Spleen (tissue), 7 donors: ENCODE data around the gene ZNF490.

Experiments used
- CTCF ChIP-seq, 11 experiments: fragments of 200-600 bp in 7 of 11; fragments of 450-650 bp in 4 of 11; sonication (generic) in 4 of 11; IDR thresholded peaks in 8 of 11; conservative IDR thresholded peaks in 3 of 11; 1 replicate in 7 of 11; 2 replicates in 4 of 11; pipeline versions ENCODE4 v1.4.0 to v1.8.0; 2016 to 2021; ENCODE audit warnings: antibody characterized with exemption in 11 of 11, inconsistent platforms in 4 of 11, mild to moderate bottlenecking in 1 of 11
- POLR2A ChIP-seq, 3 donors: fragments of 450-650 bp; IDR thresholded peaks; one replicate each; pipeline ENCODE4 v1.5.1; 2017; ENCODE audit warnings: antibody characterized with exemption in 3 of 3, mild to moderate bottlenecking in 1 of 3
- donor health status: DM: no; HTN: no; CAD: no; lungs with moderate emphysema.
- donor health status: DM: no; HTN: no; CAD: no.
- donor health status: DM: no; HTN: no; CAD: no.

GRCh38 chr19:12597594-12597993 lies 13.0 kb downstream of the ZNF490 start:
- TF ChIP-seq CTCF (IDR thresholded peaks at IDR 0.05 in 8 of 11, conservative IDR thresholded peaks at IDR 0.05 in 3 of 11) (no peak), POLR2A (IDR thresholded peaks at IDR 0.05) (no peak)
